Karpas-422 (cell line): ENCODE data around the gene ZNF548. TPM values are rescaled to one million over a fixed set of nuclear protein-coding genes. Genes with fewer than 3 reads are reported as not detected.

Source experiments
- DNase-seq: peaks from one replicate; pipeline ENCODE4 v3.0.0-alpha.2; 2015
- H2AFZ ChIP-seq: fragments of 200-600 bp; sonication (generic); 2 replicates; pipeline ENCODE4 v1.6.1; 2014; ENCODE audit warnings: antibody characterized with exemption, low read length, mixed read lengths
- H3K27ac ChIP-seq: fragments of 200-600 bp; sonication (generic); 2 replicates; pipeline ENCODE4 v1.5.1; 2014; ENCODE audit warnings: mild to moderate bottlenecking, low read length, moderate library complexity
- H3K27me3 ChIP-seq: fragments of 200-600 bp; sonication (generic); 2 replicates; pipeline ENCODE4 v1.6.1; 2014; ENCODE audit warnings: low read length, mixed read lengths
- H3K36me3 ChIP-seq: fragments of 200-600 bp; sonication (generic); 2 replicates; pipeline ENCODE4 v1.6.1; 2014; ENCODE audit warnings: low read length, mixed read lengths; ENCODE audit not compliant: insufficient read depth
- H3K4me1 ChIP-seq: fragments of 200-600 bp; sonication (generic); 2 replicates; pipeline ENCODE4 v1.6.1; 2014; ENCODE audit warnings: mild to moderate bottlenecking, low read length, mixed read lengths
- H3K4me2 ChIP-seq: fragments of 200-600 bp; sonication (generic); 2 replicates; pipeline ENCODE4 v1.6.1; 2014; ENCODE audit warnings: low read length, low read depth, mild to moderate bottlenecking; ENCODE audit not compliant: poor library complexity, severe bottlenecking
- H3K4me3 ChIP-seq: fragments of 200-600 bp; sonication (generic); 2 replicates; pipeline ENCODE4 v1.5.1; 2014; ENCODE audit warnings: mild to moderate bottlenecking, antibody characterized with exemption, low read length, mixed read lengths
- H3K79me2 ChIP-seq: fragments of 200-600 bp; sonication (generic); 2 replicates; pipeline ENCODE4 v1.6.1; 2014; ENCODE audit warnings: mild to moderate bottlenecking, low read length, mixed read lengths
- H3K9ac ChIP-seq: fragments of 200-600 bp; sonication (generic); 2 replicates; pipeline ENCODE4 v1.6.0; 2014; ENCODE audit warnings: low read length
- H3K9me2 ChIP-seq: fragments of 200-600 bp; sonication (generic), shearing (Covaris generic); replicated peaks from 2 replicates; pipeline ENCODE4 v1.6.0; 2014; ENCODE audit warnings: mild to moderate bottlenecking, low read length, moderate library complexity; ENCODE audit not compliant: insufficient read depth
- H3K9me3 ChIP-seq: fragments of 300-700, 200-600 bp; sonication (generic); 2 replicates; pipeline ENCODE4 v1.6.1; 2014; ENCODE audit warnings: low read length, mixed read lengths
- H4K20me1 ChIP-seq: fragments of 200-600 bp; sonication (generic); 2 replicates; pipeline ENCODE4 v1.6.1; 2014; ENCODE audit warnings: mild to moderate bottlenecking, antibody characterized with exemption, low read length, low read depth; ENCODE audit not compliant: insufficient read depth
- total RNA-seq: library from RNA; depleted of rRNA; stranded (reverse); fragments of >200 nt; shearing (Covaris generic); gene quantifications from 2 replicates; pipeline ENCODE4 v1.2.3, GENCODE V29; 2014; ENCODE audit warnings: low replicate concordance; rRNA removed

The ZNF548 gene
- 37.3 and 40.4 TPM in 2 replicates for total RNA-seq

DNA sequence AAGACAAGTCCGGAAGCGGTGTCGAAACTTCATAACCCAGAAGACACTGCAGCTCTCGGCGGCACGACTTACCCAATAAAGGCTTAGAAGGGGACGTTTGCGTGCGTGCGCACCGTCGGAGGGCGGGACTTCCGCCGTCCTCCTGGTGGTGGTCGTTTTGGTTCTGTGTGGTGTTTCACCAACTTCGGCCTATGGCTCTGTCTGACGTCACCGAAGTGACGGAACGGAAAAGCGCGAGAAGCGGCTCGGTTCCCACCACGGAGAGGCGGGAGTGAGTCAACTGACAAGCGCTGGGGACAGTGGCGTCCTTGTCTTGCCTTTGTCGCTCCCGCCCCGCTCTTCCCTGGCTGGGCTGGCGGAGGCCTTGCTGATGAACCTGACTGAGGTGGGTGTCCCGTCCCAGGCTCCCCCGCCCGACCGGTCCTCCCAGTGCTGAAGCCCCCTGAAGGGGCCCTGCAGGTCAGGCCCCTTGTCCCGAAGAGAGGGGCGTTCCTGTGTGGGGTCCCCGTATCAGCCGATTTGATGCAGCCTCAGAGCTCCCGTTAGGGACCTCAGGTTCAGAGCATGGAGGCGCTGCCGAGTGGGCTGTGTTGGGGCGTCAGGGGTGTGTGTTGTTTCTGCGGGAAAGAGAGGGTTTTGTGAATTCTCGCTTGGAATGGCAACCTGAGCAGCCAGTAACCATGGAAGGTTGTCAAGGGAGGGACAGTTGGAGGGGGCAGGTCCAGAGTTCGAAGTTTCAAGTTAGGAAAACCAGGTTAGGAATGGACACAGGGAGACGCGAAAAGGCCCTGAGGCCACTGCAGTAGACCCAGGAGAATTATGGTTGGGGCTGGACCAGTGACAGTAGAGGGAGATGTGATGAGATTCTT is at the start of gene ZNF548:
Gene ZNF548, plus strand, starts transcription at position 125 of the 869 bp plus-strand sequence. Its CDS starts 246 bp downstream, at position 371.
- Histone ChIP-seq H3K4me1 (peaks cover 17% of the 10 kb centered on the region), H3K9ac (peak within 1 kb of the TSS; percentile 86), H3K4me2 (peak within 1 kb of the TSS; percentile 75), H3K27me3 (no peaks in the 10 kb centered on the region), H3K27ac (peak within 1 kb of the TSS; percentile 48), H2AFZ (peak within 1 kb of the TSS; percentile 70), H3K79me2 (peaks cover 46% of the 10 kb centered on the region), H4K20me1 (no peaks in the 10 kb centered on the region), H3K9me3 (peaks cover 38% of the 10 kb centered on the region), H3K36me3 (peaks cover 25% of the 10 kb centered on the region), H3K9me2 (no peaks in the 10 kb centered on the region), H3K4me3 (peak within 1 kb of the TSS; percentile 82)
- DNase-seq = peak; percentile 100

GRCh38 chr19:57342582-57342981 is 47.1 kb upstream of the ZNF548 start:
- H3K9ac ChIP-seq = no peak overlapping the region
- H3K79me2 ChIP-seq = no peaks in the 10 kb centered on the region
- H3K36me3 ChIP-seq = no peaks in the 10 kb centered on the region
- no peak for DNase-seq
- H3K27me3 ChIP-seq = no peaks in the 10 kb centered on the region
- H3K4me3 ChIP-seq = no peak overlapping the region
- H2AFZ ChIP-seq = no peak overlapping the region
- no peaks in the 10 kb centered on the region for H4K20me1 ChIP-seq
- H3K9me3 ChIP-seq = no peaks in the 10 kb centered on the region
- no peaks in the 10 kb centered on the region for H3K4me1 ChIP-seq
- no peak overlapping the region for H3K4me2 ChIP-seq
- H3K9me2 ChIP-seq = no peaks in the 10 kb centered on the region
- no peak overlapping the region for H3K27ac ChIP-seq

- Histone ChIP-seq H3K9me3 (no peaks in the 10 kb centered on the region; the same call in 1 of the 2 replicates), H3K27ac (no peak overlapping the region), H3K79me2 (peaks cover 21% of the 10 kb centered on the region), H3K4me2 (no peak overlapping the region), H2AFZ (no peak overlapping the region), H3K9ac (no peak overlapping the region), H4K20me1 (no peaks in the 10 kb centered on the region), H3K4me1 (peaks cover 20% of the 10 kb centered on the region), H3K9me2 (no peaks in the 10 kb centered on the region), H3K4me3 (no peak overlapping the region), H3K36me3 (peaks cover 7% of the 10 kb centered on the region), H3K27me3 (no peaks in the 10 kb centered on the region)
- DNase-seq = no peak
These were observed 41.5 kb upstream of the ZNF548 start for GRCh38 chr19:57348136-57348535.

- no peak within 1 kb of the TSS for H3K27ac ChIP-seq
- no peaks in the 10 kb centered on the region for H4K20me1 ChIP-seq
- peak within 1 kb of the TSS; percentile 79 for H3K9ac ChIP-seq
- H3K4me3 ChIP-seq = peak within 1 kb of the TSS; percentile 85
- H3K4me2 ChIP-seq = peak within 1 kb of the TSS; percentile 77
- no peaks in the 10 kb centered on the region for H3K9me2 ChIP-seq
- peak; percentile 99 for DNase-seq
- peaks cover 11% of the 10 kb centered on the region; the same call in 1 of the 2 replicates for H3K9me3 ChIP-seq
- H3K79me2 ChIP-seq = peaks cover 42% of the 10 kb centered on the region
- no peaks in the 10 kb centered on the region for H3K27me3 ChIP-seq
- peak within 1 kb of the TSS; percentile 89 for H2AFZ ChIP-seq
- H3K36me3 ChIP-seq = peaks cover 37% of the 10 kb centered on the region
- H3K4me1 ChIP-seq = peaks cover 20% of the 10 kb centered on the region
These were observed 38.5 kb upstream of the ZNF548 start, which contains the start of gene ZNF304 for GRCh38 chr19:57350877-57351805. ZNF304 (plus strand) TSS chr19:57351271; CDS start chr19:57351665, 394 bp downstream.

GRCh38 chr19:57351867-57352266 is 37.8 kb upstream of the ZNF548 start:
- H3K4me3 ChIP-seq = peak overlapping the region; percentile 85
- no peaks in the 10 kb centered on the region for H3K9me2 ChIP-seq
- H3K79me2 ChIP-seq = peaks cover 42% of the 10 kb centered on the region
- peak overlapping the region; percentile 77 for H3K4me2 ChIP-seq
- H2AFZ ChIP-seq = no peak overlapping the region
- no peaks in the 10 kb centered on the region for H4K20me1 ChIP-seq
- peaks cover 17% of the 10 kb centered on the region for H3K9me3 ChIP-seq
- no peaks in the 10 kb centered on the region for H3K27me3 ChIP-seq
- peaks cover 20% of the 10 kb centered on the region for H3K4me1 ChIP-seq
- peak overlapping the region; percentile 79 for H3K9ac ChIP-seq
- no peak for DNase-seq
- peaks cover 44% of the 10 kb centered on the region for H3K36me3 ChIP-seq
- H3K27ac ChIP-seq = no peak overlapping the region

DNA sequence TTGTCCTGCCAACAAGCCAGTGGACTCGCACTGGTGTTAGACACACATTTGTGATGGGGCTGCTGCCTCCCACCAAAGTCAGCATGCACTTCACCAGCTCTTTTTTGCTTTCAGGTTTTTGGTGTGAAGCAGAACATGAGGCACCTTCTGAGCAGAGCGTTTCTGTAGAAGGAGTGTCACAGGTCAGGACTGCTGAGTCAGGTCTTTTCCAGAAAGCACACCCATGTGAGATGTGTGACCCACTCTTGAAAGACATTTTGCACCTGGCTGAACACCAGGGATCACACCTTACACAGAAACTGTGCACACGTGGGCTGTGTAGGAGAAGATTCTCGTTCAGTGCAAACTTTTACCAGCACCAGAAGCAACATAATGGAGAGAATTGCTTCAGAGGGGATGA is 33.7 kb upstream of the ZNF548 start:
- Histone ChIP-seq H3K79me2 (peaks cover 45% of the 10 kb centered on the region), H4K20me1 (no peaks in the 10 kb centered on the region), H3K4me1 (peaks cover 13% of the 10 kb centered on the region), H3K36me3 (peaks cover 69% of the 10 kb centered on the region), H3K9me3 (peaks cover 27% of the 10 kb centered on the region), H3K4me3 (no peak overlapping the region), H3K9me2 (no peaks in the 10 kb centered on the region), H3K27me3 (no peaks in the 10 kb centered on the region), H3K9ac (no peak overlapping the region), H3K4me2 (no peak overlapping the region), H3K27ac (no peak overlapping the region), H2AFZ (no peak overlapping the region)
- no peak for DNase-seq

- Histone ChIP-seq H4K20me1 (no peaks in the 10 kb centered on the region), H3K9me2 (no peaks in the 10 kb centered on the region), H3K4me3 (no peak overlapping the region), H3K27me3 (no peaks in the 10 kb centered on the region), H3K9ac (no peak overlapping the region), H3K4me2 (no peak overlapping the region), H3K27ac (no peak overlapping the region), H2AFZ (no peak overlapping the region), H3K9me3 (peaks cover 27% of the 10 kb centered on the region), H3K36me3 (peaks cover 69% of the 10 kb centered on the region), H3K4me1 (peaks cover 4% of the 10 kb centered on the region), H3K79me2 (peaks cover 32% of the 10 kb centered on the region)
- no peak for DNase-seq
These were observed 32.2 kb upstream of the ZNF548 start for GRCh38 chr19:57357406-57357805.
